ENCODE measurements around the gene POLR2A. TPM values are rescaled to one million over a fixed set of nuclear protein-coding genes. Genes with fewer than 3 reads are reported as not detected.

POLR2A gene
- total RNA-seq, 1 donor from 2014 or later: 148 TPM

- no peaks in the 10 kb centered on the region for H3K4me1 Mint-ChIP-seq (ENCODE audit: unreplicated experiment)
Measured at GRCh38 chr17:7501729-7502128, 17.6 kb downstream of the POLR2A start.

GRCh38 chr17:7502171-7502847 is 18.1 kb downstream of the POLR2A start:
- no peaks in the 10 kb centered on the region for H3K4me1 Mint-ChIP-seq (ENCODE audit: unreplicated experiment)
- no peak overlapping the region for H3K27ac Mint-ChIP-seq (ENCODE audit: unreplicated experiment)
- TF ChIP-seq, protein P1, sequence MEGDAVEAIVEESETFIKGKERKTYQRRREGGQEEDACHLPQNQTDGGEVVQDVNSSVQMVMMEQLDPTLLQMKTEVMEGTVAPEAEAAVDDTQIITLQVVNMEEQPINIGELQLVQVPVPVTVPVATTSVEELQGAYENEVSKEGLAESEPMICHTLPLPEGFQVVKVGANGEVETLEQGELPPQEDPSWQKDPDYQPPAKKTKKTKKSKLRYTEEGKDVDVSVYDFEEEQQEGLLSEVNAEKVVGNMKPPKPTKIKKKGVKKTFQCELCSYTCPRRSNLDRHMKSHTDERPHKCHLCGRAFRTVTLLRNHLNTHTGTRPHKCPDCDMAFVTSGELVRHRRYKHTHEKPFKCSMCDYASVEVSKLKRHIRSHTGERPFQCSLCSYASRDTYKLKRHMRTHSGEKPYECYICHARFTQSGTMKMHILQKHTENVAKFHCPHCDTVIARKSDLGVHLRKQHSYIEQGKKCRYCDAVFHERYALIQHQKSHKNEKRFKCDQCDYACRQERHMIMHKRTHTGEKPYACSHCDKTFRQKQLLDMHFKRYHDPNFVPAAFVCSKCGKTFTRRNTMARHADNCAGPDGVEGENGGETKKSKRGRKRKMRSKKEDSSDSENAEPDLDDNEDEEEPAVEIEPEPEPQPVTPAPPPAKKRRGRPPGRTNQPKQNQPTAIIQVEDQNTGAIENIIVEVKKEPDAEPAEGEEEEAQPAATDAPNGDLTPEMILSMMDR (IDR thresholded peaks at IDR 0.05): no peak
- DNase-seq (ENCODE audit: extremely low spot score, unreplicated experiment): no peak
- no peaks in the 10 kb centered on the region for H3K27me3 Mint-ChIP-seq (ENCODE audit: unreplicated experiment)
- no peaks in the 10 kb centered on the region for H3K9me3 Mint-ChIP-seq (ENCODE audit: unreplicated experiment)
- no peak overlapping the region for H3K4me3 Mint-ChIP-seq (ENCODE audit: unreplicated experiment)
- peaks cover 53% of the 10 kb centered on the region for H3K36me3 Mint-ChIP-seq (ENCODE audit: unreplicated experiment)

More at GRCh38 chr17:7501729-7502128, 17.6 kb downstream of the POLR2A start:
- Mint-ChIP-seq H3K9me3 (ENCODE audit: unreplicated experiment) (no peaks in the 10 kb centered on the region), H3K27ac (ENCODE audit: unreplicated experiment) (peak overlapping the region; percentile 3), H3K36me3 (ENCODE audit: unreplicated experiment) (peaks cover 58% of the 10 kb centered on the region), H3K4me3 (ENCODE audit: unreplicated experiment) (no peak overlapping the region), H3K27me3 (ENCODE audit: unreplicated experiment) (no peaks in the 10 kb centered on the region)
- no peak for DNase-seq (ENCODE audit: extremely low spot score, unreplicated experiment)
- TF ChIP-seq, protein P1 (IDR thresholded peaks at IDR 0.05): no peak

GRCh38 chr17:7502987-7503386 is 18.8 kb downstream of the POLR2A start:
- no peak for DNase-seq (ENCODE audit: extremely low spot score, unreplicated experiment)
- Mint-ChIP-seq H3K4me3 (ENCODE audit: unreplicated experiment) (no peak overlapping the region), H3K27me3 (ENCODE audit: unreplicated experiment) (no peaks in the 10 kb centered on the region), H3K4me1 (ENCODE audit: unreplicated experiment) (no peaks in the 10 kb centered on the region), H3K36me3 (ENCODE audit: unreplicated experiment) (peaks cover 52% of the 10 kb centered on the region), H3K27ac (ENCODE audit: unreplicated experiment) (no peak overlapping the region), H3K9me3 (ENCODE audit: unreplicated experiment) (no peaks in the 10 kb centered on the region)
- TF ChIP-seq, protein P1 (IDR thresholded peaks at IDR 0.05): peak; percentile 34

GRCh38 chr17:7503521-7503920 is 19.4 kb downstream of the POLR2A start:
- Mint-ChIP-seq H3K27ac (ENCODE audit: unreplicated experiment) (no peak overlapping the region), H3K4me1 (ENCODE audit: unreplicated experiment) (no peaks in the 10 kb centered on the region), H3K9me3 (ENCODE audit: unreplicated experiment) (no peaks in the 10 kb centered on the region), H3K27me3 (ENCODE audit: unreplicated experiment) (no peaks in the 10 kb centered on the region), H3K4me3 (ENCODE audit: unreplicated experiment) (no peak overlapping the region), H3K36me3 (ENCODE audit: unreplicated experiment) (peaks cover 53% of the 10 kb centered on the region)
- TF ChIP-seq, protein P1 (IDR thresholded peaks at IDR 0.05): no peak
- DNase-seq (ENCODE audit: extremely low spot score, unreplicated experiment): no peak

DNA sequence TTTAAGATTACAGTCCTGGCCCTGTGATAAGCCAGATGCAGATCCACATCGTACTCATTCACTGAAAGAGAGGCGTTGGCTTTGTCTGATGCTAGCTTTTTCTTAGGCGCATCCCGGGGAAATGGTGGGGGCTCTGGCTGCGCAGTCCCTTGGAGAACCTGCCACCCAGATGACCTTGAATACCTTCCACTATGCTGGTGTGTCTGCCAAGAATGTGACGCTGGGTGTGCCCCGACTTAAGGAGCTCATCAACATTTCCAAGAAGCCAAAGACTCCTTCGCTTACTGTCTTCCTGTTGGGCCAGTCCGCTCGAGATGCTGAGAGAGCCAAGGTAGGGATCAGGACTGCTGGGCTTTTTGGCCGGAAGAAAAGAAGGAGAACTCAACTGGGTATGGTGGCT is 24.0 kb downstream of the POLR2A start:
- Mint-ChIP-seq H3K4me3 (ENCODE audit: unreplicated experiment) (no peak overlapping the region), H3K27me3 (ENCODE audit: unreplicated experiment) (no peaks in the 10 kb centered on the region), H3K36me3 (ENCODE audit: unreplicated experiment) (peaks cover 56% of the 10 kb centered on the region), H3K4me1 (ENCODE audit: unreplicated experiment) (no peaks in the 10 kb centered on the region), H3K9me3 (ENCODE audit: unreplicated experiment) (no peaks in the 10 kb centered on the region), H3K27ac (ENCODE audit: unreplicated experiment) (no peak overlapping the region)
- no peak for DNase-seq (ENCODE audit: extremely low spot score, unreplicated experiment)
- TF ChIP-seq, protein P1 (IDR thresholded peaks at IDR 0.05): no peak
